Upper lobe of left lung (tissue), 4 donors: ENCODE measurements around the gene LYSET.
"Not testable (repeated sequence)": the region's sequence is repeated elsewhere in the genome, so short reads cannot be mapped to it uniquely, and the experiment has no call there.

Experiments
- EP300 ChIP-seq, 4 donors: sonication (generic); formaldehyde crosslinking; IDR thresholded peaks; one replicate each; pipeline ENCODE4 v1.5.1; 2017; ENCODE audit warnings: antibody characterized with exemption in 4 of 4, control low read depth in 2 of 4
- POLR2AphosphoS5 ChIP-seq, 2 donors: sonication (generic); formaldehyde crosslinking; IDR thresholded peaks; one replicate each; pipeline ENCODE4 v1.5.1; 2017; ENCODE audit warnings: antibody characterized with exemption in 2 of 2
- TF ChIP-seq, protein P1 (sequence below), 6 experiments: fragments of 450-650 bp in 4 of 6; fragments of 200-600 bp in 2 of 6; sonication (generic) in 2 of 6; IDR thresholded peaks; one replicate each; pipeline ENCODE4 v1.5.1; 2016 to 2019; ENCODE audit warnings: antibody characterized with exemption in 6 of 6

DNA sequence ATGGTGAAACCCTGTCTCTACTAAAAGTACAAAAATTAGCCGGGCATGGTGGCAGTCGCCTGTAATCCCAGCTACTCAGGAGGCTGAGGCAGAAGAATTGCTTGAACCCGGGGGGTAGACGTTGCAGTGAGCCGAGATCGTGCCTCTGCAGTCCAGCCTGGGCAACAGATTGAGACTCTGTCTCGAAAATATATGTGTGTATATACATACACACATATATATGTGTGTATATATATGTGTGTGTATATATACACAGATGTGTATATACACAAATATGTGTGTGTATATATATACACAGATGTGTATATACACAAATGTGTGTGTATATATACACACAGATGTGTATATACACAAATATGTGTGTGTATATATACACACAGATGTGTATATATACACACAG is 26.8 kb upstream of the LYSET start:
- TF ChIP-seq, protein P1, sequence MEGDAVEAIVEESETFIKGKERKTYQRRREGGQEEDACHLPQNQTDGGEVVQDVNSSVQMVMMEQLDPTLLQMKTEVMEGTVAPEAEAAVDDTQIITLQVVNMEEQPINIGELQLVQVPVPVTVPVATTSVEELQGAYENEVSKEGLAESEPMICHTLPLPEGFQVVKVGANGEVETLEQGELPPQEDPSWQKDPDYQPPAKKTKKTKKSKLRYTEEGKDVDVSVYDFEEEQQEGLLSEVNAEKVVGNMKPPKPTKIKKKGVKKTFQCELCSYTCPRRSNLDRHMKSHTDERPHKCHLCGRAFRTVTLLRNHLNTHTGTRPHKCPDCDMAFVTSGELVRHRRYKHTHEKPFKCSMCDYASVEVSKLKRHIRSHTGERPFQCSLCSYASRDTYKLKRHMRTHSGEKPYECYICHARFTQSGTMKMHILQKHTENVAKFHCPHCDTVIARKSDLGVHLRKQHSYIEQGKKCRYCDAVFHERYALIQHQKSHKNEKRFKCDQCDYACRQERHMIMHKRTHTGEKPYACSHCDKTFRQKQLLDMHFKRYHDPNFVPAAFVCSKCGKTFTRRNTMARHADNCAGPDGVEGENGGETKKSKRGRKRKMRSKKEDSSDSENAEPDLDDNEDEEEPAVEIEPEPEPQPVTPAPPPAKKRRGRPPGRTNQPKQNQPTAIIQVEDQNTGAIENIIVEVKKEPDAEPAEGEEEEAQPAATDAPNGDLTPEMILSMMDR (IDR thresholded peaks at IDR 0.05): not testable (repeated sequence)
- not testable (repeated sequence) for TF ChIP-seq POLR2AphosphoS5, EP300 (IDR thresholded peaks at IDR 0.05)
